ENCODE measurements around the gene ADNP2. TPM values are rescaled to one million over a fixed set of nuclear protein-coding genes. Genes with fewer than 3 reads are reported as not detected.

The ADNP2 gene
- total RNA-seq, 1 donor from 2014 or later = 29.8 TPM

DNA sequence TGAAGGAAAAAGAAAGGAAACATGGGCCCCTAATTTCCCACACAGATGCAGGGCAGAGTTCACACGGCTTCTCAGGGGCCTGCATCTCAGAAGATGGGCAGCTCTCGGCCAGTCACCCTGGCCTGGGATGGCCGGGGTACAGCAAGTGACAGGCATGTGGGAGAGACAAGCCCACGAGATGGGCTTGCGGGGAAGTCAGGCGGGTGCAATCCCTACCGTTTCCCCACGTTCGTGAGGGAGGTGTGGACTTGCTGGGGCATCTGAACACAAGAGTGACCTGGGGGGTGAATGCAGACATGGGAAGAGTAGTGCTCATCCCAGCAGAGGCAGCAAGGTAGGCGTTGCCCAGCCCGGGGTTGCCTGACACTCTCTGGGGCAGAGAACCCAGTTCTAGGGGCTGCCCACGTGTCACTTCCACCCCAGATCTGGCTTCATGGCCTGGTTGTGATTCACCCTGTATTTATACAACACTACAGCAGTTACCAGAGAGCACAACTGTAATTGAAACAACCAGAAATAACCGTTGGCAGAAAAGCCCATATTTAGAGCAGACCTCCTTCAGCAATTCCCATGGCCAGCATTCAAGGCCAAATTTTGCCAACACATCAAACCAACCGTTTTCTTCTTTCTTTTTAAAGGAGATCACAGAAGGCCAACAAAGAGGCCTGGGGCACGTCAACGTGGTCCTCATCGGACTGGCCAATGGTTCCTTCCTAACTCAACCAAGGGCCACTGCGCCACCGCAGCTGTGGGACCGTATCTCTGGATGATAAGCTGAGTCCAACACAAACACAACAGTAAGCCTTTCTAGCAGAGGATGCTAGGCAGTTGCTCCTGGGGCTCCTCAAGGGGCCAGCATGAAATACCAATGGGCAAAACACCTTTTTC, 79.8 kb downstream of the ADNP2 start:
- Mint-ChIP-seq H3K36me3 (ENCODE audit: low read depth) (no peaks in the 10 kb centered on the region), H3K27ac (no peak overlapping the region), H3K4me1 (no peaks in the 10 kb centered on the region), H3K27me3 (peaks cover 4% of the 10 kb centered on the region), H3K4me3 (no peak overlapping the region), H3K9me3 (no peaks in the 10 kb centered on the region)
- intact Hi-C loops (cut with micrococcal nuclease) = no loop called here
- no peak for DNase-seq

DNA sequence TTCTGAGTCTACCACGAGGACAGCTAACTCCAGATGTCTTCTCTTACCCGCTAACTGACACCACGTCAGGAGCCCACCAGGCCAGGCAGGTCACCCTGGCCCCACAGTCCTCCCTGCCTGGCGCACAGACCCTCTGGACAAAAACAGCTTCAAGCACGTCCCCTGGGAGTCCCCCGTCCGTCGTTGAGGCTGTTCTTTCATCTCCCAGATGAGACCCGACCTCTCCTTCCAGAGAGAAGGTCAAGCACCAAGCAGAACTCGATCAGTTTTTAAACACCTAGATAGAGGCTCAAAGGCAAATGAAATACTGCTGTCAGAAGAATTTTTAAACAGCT, 80.4 kb downstream of the ADNP2 start:
- H3K36me3 Mint-ChIP-seq (ENCODE audit: low read depth) = no peaks in the 10 kb centered on the region
- no peak for DNase-seq
- intact Hi-C loops (cut with micrococcal nuclease) = no loop called here

More for the DNA sequence above, 80.4 kb downstream of the ADNP2 start:
- no peak overlapping the region for H3K4me3 Mint-ChIP-seq
- peaks cover 6% of the 10 kb centered on the region for H3K27me3 Mint-ChIP-seq
- H3K27ac Mint-ChIP-seq = no peak overlapping the region
- H3K4me1 Mint-ChIP-seq = peaks cover 2% of the 10 kb centered on the region
- H3K9me3 Mint-ChIP-seq = no peaks in the 10 kb centered on the region

Other genes starting within 250 kb of the ADNP2 start
- gene SLC66A2, start 157.6 kb upstream of the ADNP2 start, total RNA-seq = 45.6 and 46.5 TPM in 2 replicates
- gene HSBP1L1, start 144.6 kb upstream of the ADNP2 start, total RNA-seq = 6.8 and 8.1 TPM in 2 replicates
- 198 and 210 TPM in 2 replicates for gene TXNL4A, start 120.7 kb upstream of the ADNP2 start, total RNA-seq
- gene RBFA, start 74.8 kb upstream of the ADNP2 start, total RNA-seq = 46.0 and 49.9 TPM in 2 replicates
- 0.40 and 0.47 TPM in 2 replicates for gene PARD6G, start 138.3 kb downstream of the ADNP2 start, total RNA-seq